ENCODE data around the gene GABRG3. TPM values are rescaled to one million over a fixed set of nuclear protein-coding genes. Genes with fewer than 3 reads are reported as not detected.

GABRG3 gene
- total RNA-seq, 1 donor from 2014 or later, result not detected

DNA sequence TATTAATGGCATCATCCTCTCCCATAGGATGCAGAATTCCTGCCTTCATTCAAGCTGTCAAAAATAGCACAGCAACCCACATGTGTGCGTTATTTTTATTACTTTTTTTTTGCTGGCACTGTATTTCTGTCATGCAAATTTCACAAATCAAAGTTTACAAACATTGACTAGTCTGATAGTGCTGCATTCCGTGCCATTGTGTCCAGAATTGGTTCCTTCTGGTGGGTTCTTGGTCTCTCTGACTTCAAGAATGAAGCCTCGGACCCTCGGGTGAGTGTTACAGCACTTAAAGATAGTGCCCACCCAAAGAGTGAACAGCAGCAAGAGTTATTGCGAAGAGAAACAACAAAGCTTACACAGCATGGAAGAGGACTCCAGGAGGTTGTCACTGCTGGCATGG is 490.2 kb downstream of the GABRG3 start:
- Histone ChIP-seq H3K4me3 (ENCODE audit: low read depth, low read length) (no peak overlapping the region), H3K36me3 (ENCODE audit: control insufficient read depth, insufficient read depth, low read length) (no peaks in the 10 kb centered on the region), H3K27me3 (ENCODE audit: control insufficient read depth, insufficient read depth, low read length) (no peaks in the 10 kb centered on the region)
- TF ChIP-seq, protein P1, sequence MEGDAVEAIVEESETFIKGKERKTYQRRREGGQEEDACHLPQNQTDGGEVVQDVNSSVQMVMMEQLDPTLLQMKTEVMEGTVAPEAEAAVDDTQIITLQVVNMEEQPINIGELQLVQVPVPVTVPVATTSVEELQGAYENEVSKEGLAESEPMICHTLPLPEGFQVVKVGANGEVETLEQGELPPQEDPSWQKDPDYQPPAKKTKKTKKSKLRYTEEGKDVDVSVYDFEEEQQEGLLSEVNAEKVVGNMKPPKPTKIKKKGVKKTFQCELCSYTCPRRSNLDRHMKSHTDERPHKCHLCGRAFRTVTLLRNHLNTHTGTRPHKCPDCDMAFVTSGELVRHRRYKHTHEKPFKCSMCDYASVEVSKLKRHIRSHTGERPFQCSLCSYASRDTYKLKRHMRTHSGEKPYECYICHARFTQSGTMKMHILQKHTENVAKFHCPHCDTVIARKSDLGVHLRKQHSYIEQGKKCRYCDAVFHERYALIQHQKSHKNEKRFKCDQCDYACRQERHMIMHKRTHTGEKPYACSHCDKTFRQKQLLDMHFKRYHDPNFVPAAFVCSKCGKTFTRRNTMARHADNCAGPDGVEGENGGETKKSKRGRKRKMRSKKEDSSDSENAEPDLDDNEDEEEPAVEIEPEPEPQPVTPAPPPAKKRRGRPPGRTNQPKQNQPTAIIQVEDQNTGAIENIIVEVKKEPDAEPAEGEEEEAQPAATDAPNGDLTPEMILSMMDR (IDR thresholded peaks at IDR 0.05; ENCODE audit: insufficient read depth, low read length, severe bottlenecking), result no peak
- DNase-seq (ENCODE audit: low read depth) (no peak), FAIRE-seq (no peak)

DNA sequence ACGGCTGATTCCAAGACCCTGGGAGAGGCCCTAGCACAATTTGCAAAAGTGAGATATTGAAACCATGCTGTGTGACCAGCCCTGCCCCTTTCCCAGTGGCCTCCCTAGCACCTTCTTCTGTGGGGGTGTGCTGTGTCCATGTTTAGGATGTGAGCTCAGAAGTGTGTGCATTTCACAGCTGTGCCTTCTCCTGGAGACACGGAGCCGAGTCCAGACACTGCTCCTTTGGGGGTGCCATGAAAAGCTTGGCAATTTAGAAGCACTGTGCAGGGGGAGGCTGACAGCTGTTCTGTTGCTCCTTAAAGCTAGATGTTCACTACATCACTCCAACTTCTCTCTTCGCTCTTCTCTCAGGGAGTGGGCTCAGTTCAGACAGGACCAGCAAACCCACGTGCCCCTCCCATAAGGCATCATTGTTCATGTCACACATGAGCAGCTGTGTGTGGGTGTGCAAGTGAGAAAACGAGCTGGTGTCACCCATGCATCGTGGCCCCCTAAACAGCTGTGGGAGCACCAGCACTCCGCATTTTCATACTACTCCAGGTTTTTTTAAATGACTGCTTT is 492.6 kb downstream of the GABRG3 start:
- TF ChIP-seq, protein P1 (IDR thresholded peaks at IDR 0.05; ENCODE audit: insufficient read depth, low read length, severe bottlenecking), result no peak
- DNase-seq (ENCODE audit: low read depth), result no peak
- no peak for FAIRE-seq
- Histone ChIP-seq H3K27me3 (ENCODE audit: control insufficient read depth, insufficient read depth, low read length) (no peaks in the 10 kb centered on the region), H3K4me3 (ENCODE audit: low read depth, low read length) (no peak overlapping the region), H3K36me3 (ENCODE audit: control insufficient read depth, insufficient read depth, low read length) (no peaks in the 10 kb centered on the region)

DNA sequence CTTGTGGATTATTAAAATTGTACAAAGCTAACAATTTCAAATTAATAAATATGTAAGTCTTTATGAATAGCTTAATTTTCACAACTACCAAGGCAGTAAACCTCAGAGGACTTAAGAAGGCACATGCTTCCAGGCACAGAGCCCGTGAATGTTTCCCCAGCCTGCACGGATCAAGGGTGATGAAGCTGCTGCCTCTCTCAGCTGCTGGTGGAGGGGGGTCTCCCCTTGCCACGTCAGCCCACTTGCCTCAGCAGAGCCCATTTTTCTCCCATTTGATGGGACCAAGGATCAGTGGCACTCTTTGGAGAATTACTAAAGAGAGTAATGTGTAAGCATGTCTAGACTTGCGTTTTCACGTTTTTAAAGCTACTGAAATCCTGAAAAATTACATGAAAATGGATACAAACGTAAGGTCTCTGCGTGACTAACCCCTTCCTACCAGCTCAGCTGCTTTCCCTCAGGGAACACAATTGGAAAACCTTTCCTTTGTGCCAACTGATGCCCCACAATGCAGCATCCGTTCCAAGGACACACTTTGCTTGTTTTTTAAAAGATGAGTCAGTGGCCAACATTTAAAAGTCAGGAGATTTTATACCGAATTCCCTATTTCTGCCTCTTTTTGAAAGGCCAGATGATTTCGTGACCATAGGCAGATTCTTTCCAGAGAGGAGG is 494.1 kb downstream of the GABRG3 start:
- TF ChIP-seq, protein P1 (IDR thresholded peaks at IDR 0.05; ENCODE audit: insufficient read depth, low read length, severe bottlenecking), result no peak
- no peak overlapping the region for H3K4me3 ChIP-seq (ENCODE audit: low read depth, low read length)
- DNase-seq (ENCODE audit: low read depth), result no peak
- FAIRE-seq, result no peak
- H3K36me3 ChIP-seq (ENCODE audit: control insufficient read depth, insufficient read depth, low read length), result no peaks in the 10 kb centered on the region
- H3K27me3 ChIP-seq (ENCODE audit: control insufficient read depth, insufficient read depth, low read length), result no peaks in the 10 kb centered on the region

GRCh38 chr15:27466758-27467157 is 495.8 kb downstream of the GABRG3 start:
- FAIRE-seq, result no peak
- TF ChIP-seq, protein P1 (IDR thresholded peaks at IDR 0.05; ENCODE audit: insufficient read depth, low read length, severe bottlenecking), result no peak
- H3K27me3 ChIP-seq (ENCODE audit: control insufficient read depth, insufficient read depth, low read length), result no peaks in the 10 kb centered on the region

GRCh38 chr15:27468151-27468591 is 497.2 kb downstream of the GABRG3 start:
- TF ChIP-seq, protein P1 (IDR thresholded peaks at IDR 0.05; ENCODE audit: insufficient read depth, low read length, severe bottlenecking), result no peak
- FAIRE-seq (no peak), DNase-seq (ENCODE audit: low read depth) (no peak)
- Histone ChIP-seq H3K27me3 (ENCODE audit: control insufficient read depth, insufficient read depth, low read length) (no peaks in the 10 kb centered on the region), H3K36me3 (ENCODE audit: control insufficient read depth, insufficient read depth, low read length) (no peaks in the 10 kb centered on the region), H3K4me3 (ENCODE audit: low read depth, low read length) (no peak overlapping the region)

More at GRCh38 chr15:27466758-27467157, 495.8 kb downstream of the GABRG3 start:
- no peaks in the 10 kb centered on the region for H3K36me3 ChIP-seq (ENCODE audit: control insufficient read depth, insufficient read depth, low read length)
- DNase-seq (ENCODE audit: low read depth), result no peak
- no peak overlapping the region for H3K4me3 ChIP-seq (ENCODE audit: low read depth, low read length)
